ENCODE results near the gene PAQR8.
A peak's percentile ranks its signal among the peaks of the same experiment; 100 is the strongest.
"Not testable (repeated sequence)": the region's sequence is repeated elsewhere in the genome, so short reads cannot be mapped to it uniquely, and the experiment has no call there.

PAQR8 gene

GRCh38 chr6:52385074-52385473 lies 23.1 kb downstream of the PAQR8 start:
- TF ChIP-seq, protein P1, sequence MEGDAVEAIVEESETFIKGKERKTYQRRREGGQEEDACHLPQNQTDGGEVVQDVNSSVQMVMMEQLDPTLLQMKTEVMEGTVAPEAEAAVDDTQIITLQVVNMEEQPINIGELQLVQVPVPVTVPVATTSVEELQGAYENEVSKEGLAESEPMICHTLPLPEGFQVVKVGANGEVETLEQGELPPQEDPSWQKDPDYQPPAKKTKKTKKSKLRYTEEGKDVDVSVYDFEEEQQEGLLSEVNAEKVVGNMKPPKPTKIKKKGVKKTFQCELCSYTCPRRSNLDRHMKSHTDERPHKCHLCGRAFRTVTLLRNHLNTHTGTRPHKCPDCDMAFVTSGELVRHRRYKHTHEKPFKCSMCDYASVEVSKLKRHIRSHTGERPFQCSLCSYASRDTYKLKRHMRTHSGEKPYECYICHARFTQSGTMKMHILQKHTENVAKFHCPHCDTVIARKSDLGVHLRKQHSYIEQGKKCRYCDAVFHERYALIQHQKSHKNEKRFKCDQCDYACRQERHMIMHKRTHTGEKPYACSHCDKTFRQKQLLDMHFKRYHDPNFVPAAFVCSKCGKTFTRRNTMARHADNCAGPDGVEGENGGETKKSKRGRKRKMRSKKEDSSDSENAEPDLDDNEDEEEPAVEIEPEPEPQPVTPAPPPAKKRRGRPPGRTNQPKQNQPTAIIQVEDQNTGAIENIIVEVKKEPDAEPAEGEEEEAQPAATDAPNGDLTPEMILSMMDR (IDR thresholded peaks at IDR 0.05; ENCODE audit: insufficient read depth, low read depth, low read length, missing control alignments) = no peak
- no peak for DNase-seq (ENCODE audit: low read depth)
- H3K4me3 ChIP-seq (ENCODE audit: low read depth, low read length) = no peak overlapping the region

GRCh38 chr6:52388119-52388518 lies 26.2 kb downstream of the PAQR8 start:
- H3K4me3 ChIP-seq (ENCODE audit: low read depth, low read length); DNase-seq (ENCODE audit: low read depth): not testable (repeated sequence)

DNA sequence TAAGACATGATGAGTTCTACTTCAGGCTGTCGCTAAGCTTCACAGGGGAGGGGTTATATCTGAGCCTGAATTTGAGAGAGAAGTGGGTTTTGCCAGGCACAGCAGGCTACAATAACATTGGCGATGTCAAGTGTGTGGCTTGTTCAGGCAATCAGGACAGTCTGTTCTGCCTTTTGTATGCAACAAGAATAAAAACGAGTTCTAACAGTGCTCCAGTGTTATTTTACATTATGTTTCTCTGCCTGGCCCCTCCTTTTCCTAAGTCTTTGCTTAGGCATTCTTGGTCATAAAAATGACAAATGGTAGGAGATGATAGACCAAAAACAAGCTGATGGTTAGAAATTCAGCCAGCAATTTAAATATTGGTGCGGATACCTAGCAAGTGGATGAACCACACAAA lies 26.8 kb downstream of the PAQR8 start:
- no peak for DNase-seq (ENCODE audit: low read depth)
- H3K4me3 ChIP-seq (ENCODE audit: low read depth, low read length) = no peak overlapping the region
- TF ChIP-seq, protein P1 (IDR thresholded peaks at IDR 0.05; ENCODE audit: insufficient read depth, low read depth, low read length, missing control alignments) = no peak

DNA sequence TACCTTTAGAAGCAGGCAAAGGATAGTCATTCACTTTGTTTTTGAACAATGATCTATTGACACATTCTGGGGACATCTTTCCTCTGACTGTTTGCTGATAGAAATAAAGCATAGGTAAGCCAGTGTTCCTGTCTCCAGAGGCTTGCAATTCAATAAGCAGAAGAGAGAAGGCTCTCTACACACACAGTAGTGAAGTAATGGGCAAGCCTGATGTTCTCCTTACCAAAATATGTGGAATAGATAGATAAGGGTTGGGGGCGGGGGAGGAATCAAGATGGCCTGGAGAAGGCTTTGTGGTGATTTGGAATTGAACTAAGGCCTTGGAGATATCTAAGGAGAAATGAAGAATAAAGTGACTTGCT lies 27.3 kb downstream of the PAQR8 start:
- H3K4me3 ChIP-seq (ENCODE audit: low read depth, low read length) = no peak overlapping the region
- DNase-seq (ENCODE audit: low read depth) = no peak
- TF ChIP-seq, protein P1 (IDR thresholded peaks at IDR 0.05; ENCODE audit: insufficient read depth, low read depth, low read length, missing control alignments) = no peak

GRCh38 chr6:52389626-52390360 lies 27.8 kb downstream of the PAQR8 start:
- TF ChIP-seq, protein P1 (IDR thresholded peaks at IDR 0.05; ENCODE audit: insufficient read depth, low read depth, low read length, missing control alignments) = no peak
- DNase-seq (ENCODE audit: low read depth) = peak; percentile 93
- peak overlapping the region; percentile 36 for H3K4me3 ChIP-seq (ENCODE audit: low read depth, low read length)

DNA sequence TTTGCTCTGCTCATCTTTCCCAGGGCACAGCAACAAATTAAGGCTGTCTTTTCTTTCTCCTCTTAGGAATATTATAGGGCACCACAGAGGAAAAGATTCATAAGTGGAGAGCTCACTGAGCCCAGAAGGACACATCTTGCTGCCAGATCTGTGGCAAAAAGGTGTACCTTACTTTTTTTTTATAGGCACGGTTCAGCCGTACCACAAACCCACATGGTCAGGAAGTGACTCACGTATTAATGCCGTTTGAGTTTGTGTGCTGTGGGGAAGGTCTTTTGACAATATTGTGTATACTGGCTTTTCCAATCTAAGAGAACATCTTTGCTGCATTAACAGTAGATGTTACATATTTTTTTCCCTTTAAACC lies 28.4 kb downstream of the PAQR8 start:
- peak overlapping the region; percentile 36 for H3K4me3 ChIP-seq (ENCODE audit: low read depth, low read length)
- TF ChIP-seq, protein P1 (IDR thresholded peaks at IDR 0.05; ENCODE audit: insufficient read depth, low read depth, low read length, missing control alignments) = no peak
- DNase-seq (ENCODE audit: low read depth) = peak; percentile 82

- no peak overlapping the region for H3K4me3 ChIP-seq (ENCODE audit: low read depth, low read length)
- TF ChIP-seq, protein P1 (IDR thresholded peaks at IDR 0.05; ENCODE audit: insufficient read depth, low read depth, low read length, missing control alignments) = no peak
- DNase-seq (ENCODE audit: low read depth) = no peak
These were observed 29.6 kb downstream of the PAQR8 start for GRCh38 chr6:52391599-52391998.

All from GM12865 (cell line).